Osteoblast (primary cell): ENCODE measurements around the gene TRMT61A. TPM values are rescaled to one million over a fixed set of nuclear protein-coding genes. Genes with fewer than 3 reads are reported as not detected.
A peak's percentile ranks its signal among the peaks of the same experiment; 100 is the strongest.

Experiments
- DNase-seq: peaks from one replicate; pipeline ENCODE4 v3.0.0; 2011; ENCODE audit warnings: low spot score, mixed read lengths; ENCODE audit not compliant: insufficient read length; ENCODE audit errors: missing footprints
- H2AFZ ChIP-seq: 2 replicates; pipeline ENCODE4 v1.6.0; 2011; ENCODE audit warnings: mild to moderate bottlenecking, low read length
- H3K27ac ChIP-seq: 2 replicates; pipeline ENCODE4 v1.5.1; 2011; ENCODE audit warnings: mild to moderate bottlenecking, low read depth, low read length, moderate library complexity
- H3K27me3 ChIP-seq: 2 replicates; pipeline ENCODE4 v1.6.0; 2012; ENCODE audit warnings: mild to moderate bottlenecking, control low read depth, inconsistent platforms, low read length, moderate library complexity; ENCODE audit not compliant: insufficient read depth
- H3K36me3 ChIP-seq: 2 replicates; pipeline ENCODE4 v1.5.1; 2011; ENCODE audit warnings: mild to moderate bottlenecking, low read length, control low read depth, moderate library complexity; ENCODE audit not compliant: insufficient read depth
- H3K4me1 ChIP-seq: 2 replicates; pipeline ENCODE4 v1.5.1; 2011; ENCODE audit warnings: mild to moderate bottlenecking, low read length, control low read depth, moderate library complexity; ENCODE audit not compliant: insufficient read depth
- H3K4me2 ChIP-seq: 2 replicates; pipeline ENCODE4 v1.6.0; 2011; ENCODE audit warnings: mild to moderate bottlenecking, low read length; ENCODE audit not compliant: insufficient read depth
- H3K4me3 ChIP-seq: fragments of 200-600 bp; sonication (generic); 3 replicates; pipeline ENCODE4 v1.5.1; 2012; ENCODE audit warnings: mild to moderate bottlenecking, low read length, inconsistent platforms; ENCODE audit not compliant: insufficient read depth
- H3K79me2 ChIP-seq: 2 replicates; pipeline ENCODE4 v1.6.0; 2012; ENCODE audit warnings: mild to moderate bottlenecking, low read length, control low read depth, inconsistent platforms; ENCODE audit not compliant: insufficient read depth
- H3K9me3 ChIP-seq: 2 replicates; pipeline ENCODE4 v1.5.1; 2011; ENCODE audit warnings: low read depth, low read length, control low read depth
- H4K20me1 ChIP-seq: 2 replicates; pipeline ENCODE4 v1.6.0; 2012; ENCODE audit warnings: mild to moderate bottlenecking, low read length, control low read depth; ENCODE audit not compliant: insufficient read depth
- CTCF ChIP-seq: IDR thresholded peaks from 2 replicates; pipeline ENCODE4 v1.5.1; 2011; ENCODE audit warnings: mild to moderate bottlenecking, low read depth, low read length, moderate library complexity; ENCODE audit errors: extremely low read depth
- total RNA-seq: library from RNA; depleted of rRNA; stranded (reverse); fragments of >200 nt; gene quantifications from 2 replicates; pipeline ENCODE4 v1.2.3, GENCODE V29; 2012

Gene TRMT61A
- total RNA-seq, 1 donor: 9.0 TPM

- no peak for TF ChIP-seq CTCF
- peak; percentile 66 for DNase-seq
- no peak overlapping the region for H3K4me3 ChIP-seq
- no peak overlapping the region for H2AFZ ChIP-seq
- H3K36me3 ChIP-seq: no peaks in the 10 kb centered on the region
- H3K4me1 ChIP-seq: peaks cover 16% of the 10 kb centered on the region
- no peaks in the 10 kb centered on the region for H3K27me3 ChIP-seq
- H3K9me3 ChIP-seq: no peaks in the 10 kb centered on the region
- H3K4me2 ChIP-seq: no peak overlapping the region
- no peak overlapping the region for H3K27ac ChIP-seq
- H3K79me2 ChIP-seq: peaks cover 7% of the 10 kb centered on the region
- H4K20me1 ChIP-seq: peaks cover 28% of the 10 kb centered on the region
These were observed 19.0 kb downstream of the TRMT61A start for GRCh38 chr14:103547941-103548462.

GRCh38 chr14:103548463-103549351 lies 19.7 kb downstream of the TRMT61A start:
- Histone ChIP-seq H2AFZ (no peak overlapping the region), H3K9me3 (no peaks in the 10 kb centered on the region), H3K79me2 (peaks cover 8% of the 10 kb centered on the region), H3K4me3 (no peak overlapping the region), H3K27me3 (no peaks in the 10 kb centered on the region), H3K27ac (no peak overlapping the region), H4K20me1 (peaks cover 28% of the 10 kb centered on the region), H3K36me3 (no peaks in the 10 kb centered on the region), H3K4me1 (peaks cover 16% of the 10 kb centered on the region), H3K4me2 (no peak overlapping the region)
- peak; percentile 81 for DNase-seq
- TF ChIP-seq CTCF: no peak

- Histone ChIP-seq H2AFZ (no peak overlapping the region), H3K79me2 (peaks cover 9% of the 10 kb centered on the region), H4K20me1 (peaks cover 28% of the 10 kb centered on the region), H3K27me3 (no peaks in the 10 kb centered on the region), H3K4me1 (peaks cover 16% of the 10 kb centered on the region), H3K27ac (no peak overlapping the region), H3K4me3 (no peak overlapping the region), H3K9me3 (no peaks in the 10 kb centered on the region), H3K4me2 (no peak overlapping the region), H3K36me3 (no peaks in the 10 kb centered on the region)
- DNase-seq: peak; percentile 82
- TF ChIP-seq CTCF: no peak
These were observed 20.6 kb downstream of the TRMT61A start for GRCh38 chr14:103549361-103550311.
